ENCODE results near the gene SIPA1L2.

The SIPA1L2 gene

DNA sequence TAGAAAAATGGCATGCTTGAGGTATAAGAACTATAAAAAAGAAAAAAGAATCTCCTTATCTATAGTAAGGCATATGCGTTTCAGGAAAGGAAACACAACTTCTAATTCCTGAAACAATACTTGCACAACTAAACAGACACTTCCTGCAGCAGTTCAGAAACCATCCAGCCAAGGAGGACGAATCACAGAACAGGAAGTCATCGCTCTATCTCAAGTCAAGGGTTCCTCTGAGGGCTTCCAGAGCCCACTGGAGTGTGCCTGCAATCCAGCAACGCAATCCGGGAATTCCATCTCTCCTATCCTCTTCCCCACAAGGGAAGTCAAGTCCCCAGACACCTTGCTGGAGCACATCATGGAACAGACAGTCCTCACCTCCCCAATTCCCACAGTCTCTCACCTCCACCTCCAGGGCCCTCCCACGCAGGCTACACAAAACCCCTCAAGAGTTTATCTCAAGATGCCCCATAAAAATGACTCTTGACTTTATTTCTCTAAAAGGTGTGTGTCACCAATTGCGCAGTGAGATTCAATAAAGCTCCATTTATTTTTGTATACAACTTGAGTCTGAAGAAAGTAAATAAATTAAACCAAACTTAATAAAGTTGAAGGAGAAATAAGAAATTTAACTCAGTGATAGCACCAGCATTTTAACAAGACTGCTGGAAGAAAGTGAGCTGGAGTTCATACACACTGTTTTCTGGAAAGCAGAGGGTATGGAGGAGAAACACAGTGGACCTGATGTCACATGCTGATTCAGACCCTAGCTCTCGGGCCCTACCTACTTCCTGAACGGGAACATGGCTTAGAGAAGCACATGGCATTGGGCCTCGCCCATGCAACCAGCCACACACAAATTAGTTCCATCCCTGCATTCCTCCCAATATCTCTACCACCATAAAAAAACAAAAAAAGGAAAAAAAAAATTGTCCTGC lies 39.9 kb downstream of the SIPA1L2 start:
- DNase-seq (ENCODE audit: low read depth in 2 of 2): no peak

DNA sequence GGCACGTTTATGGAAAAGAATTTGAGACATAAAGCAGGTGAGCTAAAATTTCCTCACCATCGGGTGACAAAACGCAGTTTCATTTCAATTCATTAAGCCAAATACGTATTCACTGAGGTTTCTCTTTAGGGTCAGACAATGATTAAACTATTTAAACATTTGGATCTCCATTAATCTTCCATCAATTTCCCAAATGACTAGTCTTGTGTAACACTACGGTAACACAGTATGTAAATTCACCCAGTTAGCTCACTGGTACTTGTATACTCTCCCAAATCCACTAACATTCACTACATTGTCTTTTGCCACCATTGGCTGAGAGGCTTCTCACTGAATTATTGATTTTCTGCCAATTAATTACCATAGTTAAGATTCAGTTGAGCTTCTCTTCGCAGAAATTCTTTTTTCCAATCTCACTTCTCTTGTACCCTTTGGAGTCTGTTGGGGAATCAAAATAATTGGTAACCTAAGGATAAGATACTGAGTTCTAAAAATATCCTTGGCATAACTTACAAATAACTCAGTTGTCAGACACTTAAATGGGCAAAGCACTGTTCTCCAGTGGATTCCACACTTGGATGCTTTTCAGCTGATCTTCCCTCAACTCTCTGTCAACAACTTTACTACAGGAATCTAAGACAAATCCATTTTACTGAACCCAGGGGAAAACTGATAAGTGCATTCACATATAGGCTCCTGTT lies 40.7 kb downstream of the SIPA1L2 start:
- DNase-seq (ENCODE audit: low read depth in 2 of 2): no peak

DNA sequence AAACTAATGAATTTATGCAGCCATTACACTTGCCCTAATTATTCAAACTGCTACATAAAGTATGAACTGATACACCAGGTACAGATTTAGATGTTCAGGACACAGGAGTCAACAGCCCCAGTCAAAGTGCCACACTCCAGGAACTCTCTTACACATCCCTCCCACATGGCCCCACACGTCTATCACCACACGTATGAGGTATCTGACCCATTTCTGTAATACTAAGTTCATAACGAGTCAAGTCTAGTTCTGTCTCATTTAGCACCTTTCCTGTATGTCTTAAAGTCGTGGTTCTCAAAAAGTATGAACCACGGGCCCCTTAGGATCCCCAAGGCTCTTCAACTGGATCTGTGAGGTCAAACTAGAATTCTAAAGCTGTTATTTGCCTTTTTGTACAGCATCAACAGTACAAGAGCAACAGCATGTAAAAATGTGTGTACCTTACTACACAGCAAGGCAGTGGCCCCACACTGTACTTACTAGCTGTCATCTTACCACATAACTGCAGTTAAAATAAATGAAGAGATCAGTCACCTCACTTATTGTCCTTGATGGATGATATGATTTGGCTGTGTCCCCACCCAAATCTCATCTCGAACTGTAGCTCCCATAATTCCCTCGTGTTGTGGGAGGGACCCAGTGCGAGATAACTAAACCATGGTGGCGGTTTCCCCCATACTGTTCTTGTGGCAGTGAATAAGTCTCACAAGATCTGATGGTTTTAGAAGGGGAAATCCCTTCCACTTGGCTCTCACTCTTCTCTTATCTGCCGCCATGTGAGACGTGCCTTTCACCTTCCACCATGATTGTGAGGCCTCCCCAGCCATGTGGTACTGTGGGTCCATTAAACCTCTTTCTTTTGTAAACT lies 42.6 kb downstream of the SIPA1L2 start:
- no peak for DNase-seq (ENCODE audit: low read depth in 2 of 2)

DNA sequence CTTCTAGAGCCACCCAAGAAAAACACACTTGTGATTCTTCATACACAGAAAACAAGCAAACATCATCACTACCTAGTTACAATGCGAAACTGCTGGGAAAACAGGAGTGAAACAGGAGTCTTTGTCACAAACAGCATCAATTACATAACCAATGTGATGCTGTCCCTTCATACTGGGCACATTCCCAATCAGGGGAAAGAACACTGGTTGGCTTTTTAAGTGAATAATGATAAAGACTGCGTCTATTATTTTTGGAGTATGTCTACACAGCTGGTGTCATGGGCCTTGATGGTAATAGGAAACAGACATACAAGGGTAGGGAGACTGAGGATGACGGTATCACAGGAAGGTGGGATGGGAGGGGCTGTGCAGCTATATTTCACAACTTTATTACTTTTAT lies 43.3 kb downstream of the SIPA1L2 start:
- DNase-seq (ENCODE audit: low read depth in 2 of 2): no peak

DNA sequence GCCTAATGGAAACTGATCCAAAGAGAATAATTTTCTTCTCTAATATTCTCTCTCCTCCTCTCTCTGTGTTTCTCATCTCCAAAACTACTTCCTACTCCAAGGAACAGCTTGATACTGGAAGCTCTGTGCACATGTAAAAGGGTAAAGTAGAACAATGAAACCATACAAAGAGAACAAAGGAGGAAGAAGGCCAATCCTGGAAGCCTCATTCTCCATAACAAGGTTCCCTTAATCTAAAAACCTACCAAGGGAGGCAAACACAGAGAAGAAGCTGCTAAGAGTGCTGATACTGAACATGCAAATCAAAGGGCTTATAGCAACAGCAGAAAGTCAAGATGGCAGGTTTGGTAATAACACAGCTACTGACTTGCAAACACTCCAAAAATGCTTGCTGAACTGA lies 44.4 kb downstream of the SIPA1L2 start:
- no peak for DNase-seq (ENCODE audit: low read depth in 2 of 2)

DNA sequence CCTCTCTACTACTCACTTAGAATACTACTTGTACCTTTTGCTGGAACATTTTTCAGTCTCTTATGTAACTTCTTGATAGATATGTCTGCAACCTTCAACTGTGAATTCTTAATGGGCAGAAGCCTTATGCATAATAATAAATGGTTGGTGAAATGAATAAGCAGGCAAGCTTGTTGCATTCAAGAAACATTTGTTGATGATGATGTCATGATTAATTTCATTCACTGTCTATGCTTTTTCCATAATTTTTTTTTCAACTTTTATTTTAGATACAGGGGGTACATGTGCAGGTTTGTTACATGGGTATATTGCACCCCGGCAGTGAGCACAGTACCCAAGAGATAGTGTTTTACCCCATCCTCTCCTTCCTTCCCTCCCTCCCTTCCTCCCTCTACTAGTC lies 48.0 kb downstream of the SIPA1L2 start:
- no peak for DNase-seq (ENCODE audit: low read depth in 2 of 2)

Data from stimulated activated CD8-positive, alpha-beta memory T cell treated with anti-CD3 and anti-CD28 coated beads, Interleukin-7, amount 100 ng/mL, for 4 hours (primary cell).